ENCODE results near the gene GRID1.

The GRID1 gene

DNA sequence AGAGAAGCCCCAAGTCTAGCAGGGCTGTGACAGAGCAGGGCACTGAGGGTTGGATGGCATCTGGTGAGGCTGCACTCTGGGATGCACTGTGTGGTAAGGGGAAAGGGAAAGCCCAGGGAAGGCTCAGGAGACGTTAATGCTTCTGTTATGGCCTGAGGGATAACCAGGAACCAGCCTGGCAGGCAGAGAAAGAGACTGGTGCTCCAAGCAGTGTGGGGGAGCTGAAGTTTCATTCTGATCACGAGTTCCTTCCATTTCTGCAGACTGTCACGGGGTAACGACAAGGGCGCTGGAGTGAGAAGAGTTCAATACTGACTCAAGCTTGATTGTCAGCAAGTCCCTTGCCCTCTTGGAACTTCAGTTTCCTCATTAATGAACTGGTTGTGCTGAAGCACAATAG lies 730.9 kb downstream of the GRID1 start:
- TF ChIP-seq, protein P1, sequence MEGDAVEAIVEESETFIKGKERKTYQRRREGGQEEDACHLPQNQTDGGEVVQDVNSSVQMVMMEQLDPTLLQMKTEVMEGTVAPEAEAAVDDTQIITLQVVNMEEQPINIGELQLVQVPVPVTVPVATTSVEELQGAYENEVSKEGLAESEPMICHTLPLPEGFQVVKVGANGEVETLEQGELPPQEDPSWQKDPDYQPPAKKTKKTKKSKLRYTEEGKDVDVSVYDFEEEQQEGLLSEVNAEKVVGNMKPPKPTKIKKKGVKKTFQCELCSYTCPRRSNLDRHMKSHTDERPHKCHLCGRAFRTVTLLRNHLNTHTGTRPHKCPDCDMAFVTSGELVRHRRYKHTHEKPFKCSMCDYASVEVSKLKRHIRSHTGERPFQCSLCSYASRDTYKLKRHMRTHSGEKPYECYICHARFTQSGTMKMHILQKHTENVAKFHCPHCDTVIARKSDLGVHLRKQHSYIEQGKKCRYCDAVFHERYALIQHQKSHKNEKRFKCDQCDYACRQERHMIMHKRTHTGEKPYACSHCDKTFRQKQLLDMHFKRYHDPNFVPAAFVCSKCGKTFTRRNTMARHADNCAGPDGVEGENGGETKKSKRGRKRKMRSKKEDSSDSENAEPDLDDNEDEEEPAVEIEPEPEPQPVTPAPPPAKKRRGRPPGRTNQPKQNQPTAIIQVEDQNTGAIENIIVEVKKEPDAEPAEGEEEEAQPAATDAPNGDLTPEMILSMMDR (IDR thresholded peaks at IDR 0.05; ENCODE audit: insufficient read depth, missing control alignments) = no peak
- no peak for FAIRE-seq
- no peak for DNase-seq (ENCODE audit: insufficient read length, low spot score)

DNA sequence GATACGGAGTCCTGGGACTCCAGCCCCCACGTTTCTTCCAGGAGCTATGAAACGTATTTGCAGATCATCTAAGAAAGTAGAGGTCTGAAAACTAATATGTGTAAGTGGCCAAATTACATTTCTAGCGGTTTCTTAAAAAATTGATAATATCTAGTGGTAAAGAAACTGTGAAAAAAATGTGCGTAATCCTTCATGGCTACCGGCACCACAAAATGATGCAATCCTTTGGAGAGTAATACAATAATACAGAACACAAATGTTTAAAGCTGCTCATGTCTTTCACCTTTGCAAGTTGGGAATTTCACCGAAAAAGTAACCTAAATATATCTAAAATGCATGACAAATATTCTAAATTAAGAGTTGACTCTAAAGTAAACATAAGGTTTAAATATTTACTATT lies 742.1 kb downstream of the GRID1 start:
- FAIRE-seq (no peak), DNase-seq (ENCODE audit: insufficient read length, low spot score) (no peak)
- TF ChIP-seq, protein P1 (IDR thresholded peaks at IDR 0.05; ENCODE audit: insufficient read depth, missing control alignments) = no peak

DNA sequence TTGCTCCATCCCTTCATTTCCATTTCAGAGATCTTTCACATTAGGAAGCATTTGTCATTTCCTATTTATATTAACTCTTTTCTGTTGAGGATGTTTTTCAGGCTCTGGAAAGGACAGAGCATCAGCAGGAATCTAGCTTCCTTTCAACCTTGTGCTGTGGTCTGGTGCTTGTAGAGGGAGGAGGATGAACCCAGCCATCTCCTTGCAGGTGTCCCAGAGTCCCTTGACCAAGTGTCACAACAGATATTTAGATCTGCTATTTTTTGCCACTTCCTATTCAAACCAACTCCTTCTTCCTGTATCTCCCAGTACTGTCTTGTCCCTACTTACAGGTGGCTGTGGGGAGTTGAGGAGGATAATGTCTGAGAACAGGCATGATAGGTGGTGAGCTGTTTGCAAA lies 742.8 kb downstream of the GRID1 start:
- FAIRE-seq (no peak), DNase-seq (ENCODE audit: insufficient read length, low spot score) (no peak)
- TF ChIP-seq, protein P1 (IDR thresholded peaks at IDR 0.05; ENCODE audit: insufficient read depth, missing control alignments) = no peak

DNA sequence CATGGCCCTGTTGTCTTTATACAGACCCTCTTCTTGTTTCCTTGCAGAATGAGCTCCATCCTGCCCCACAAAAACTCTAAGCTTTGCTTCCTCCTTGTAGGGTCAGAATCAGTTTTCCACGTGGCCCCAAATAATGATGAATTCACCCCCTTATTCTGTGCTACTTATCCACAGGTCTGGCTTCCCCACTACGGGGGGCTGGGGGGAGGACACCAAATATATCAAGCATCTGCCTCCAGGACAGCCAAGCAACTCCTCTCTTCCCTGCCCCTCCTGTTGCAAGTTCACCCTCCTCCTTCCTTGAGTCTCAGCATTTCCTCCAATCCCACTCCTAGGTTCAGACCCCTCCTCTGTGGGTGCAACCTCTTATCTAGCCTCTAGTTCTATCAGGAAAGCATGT lies 743.3 kb downstream of the GRID1 start:
- no peak for FAIRE-seq
- no peak for DNase-seq (ENCODE audit: insufficient read length, low spot score)
- TF ChIP-seq, protein P1 (IDR thresholded peaks at IDR 0.05; ENCODE audit: insufficient read depth, missing control alignments) = no peak

DNA sequence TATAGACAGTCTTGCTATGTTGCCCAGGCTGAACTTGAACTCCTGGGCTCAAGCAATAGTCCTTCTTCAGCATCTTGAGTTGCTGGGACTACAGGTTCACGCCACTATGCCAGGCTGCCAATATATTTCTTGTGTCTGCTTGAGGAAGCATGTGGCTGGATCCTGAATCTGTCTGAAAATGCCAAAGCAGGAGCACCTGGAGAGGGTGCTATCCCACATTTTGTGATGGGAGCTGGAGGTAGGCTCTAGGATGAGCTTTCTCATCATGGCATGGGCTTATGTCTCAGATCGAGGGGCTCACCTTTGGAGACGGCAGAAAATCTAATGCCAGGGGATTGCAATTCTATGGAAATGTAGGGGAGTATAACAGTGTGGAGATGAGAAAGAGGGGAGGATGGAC lies 744.2 kb downstream of the GRID1 start:
- no peak for FAIRE-seq
- no peak for DNase-seq (ENCODE audit: insufficient read length, low spot score)
- TF ChIP-seq, protein P1 (IDR thresholded peaks at IDR 0.05; ENCODE audit: insufficient read depth, missing control alignments) = no peak

DNA sequence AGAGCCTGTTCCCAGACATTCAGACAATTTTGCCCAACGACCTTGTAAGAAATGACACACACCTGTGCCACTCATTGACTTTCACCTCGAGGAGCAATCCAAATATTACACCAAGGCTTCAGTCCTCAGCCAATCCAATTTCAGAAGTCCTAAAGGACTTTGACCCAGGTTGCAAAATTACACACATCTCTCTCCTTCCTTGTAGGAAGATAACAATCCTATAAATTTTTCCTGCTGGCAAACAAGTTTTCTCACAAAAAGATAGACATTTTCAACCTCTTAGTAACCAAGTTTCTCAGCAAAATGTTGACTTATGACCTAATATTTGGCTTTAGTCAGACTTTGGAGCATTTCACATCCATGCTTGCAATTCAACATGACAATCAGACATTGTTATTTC lies 745.0 kb downstream of the GRID1 start:
- FAIRE-seq (no peak), DNase-seq (ENCODE audit: insufficient read length, low spot score) (no peak)
- TF ChIP-seq, protein P1 (IDR thresholded peaks at IDR 0.05; ENCODE audit: insufficient read depth, missing control alignments) = no peak

DNA sequence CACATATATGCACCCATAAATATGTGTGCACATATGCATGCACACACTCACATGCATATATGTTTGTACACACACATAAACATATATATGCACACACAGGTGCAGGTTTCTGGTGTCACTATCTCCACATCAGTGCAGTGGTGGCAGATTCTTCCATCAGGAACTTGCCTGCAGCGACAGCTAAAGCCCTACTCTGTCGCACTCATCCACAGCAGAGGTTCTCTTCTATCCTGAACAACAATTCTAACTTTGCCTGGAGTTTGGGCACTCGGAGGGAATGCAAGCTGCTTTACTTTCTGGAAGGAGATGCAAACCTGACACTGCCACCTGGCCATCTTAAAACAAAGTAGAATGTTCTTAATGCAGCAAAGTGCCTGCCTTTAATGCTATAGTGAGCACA lies 745.8 kb downstream of the GRID1 start:
- DNase-seq (ENCODE audit: insufficient read length, low spot score) = no peak
- no peak for FAIRE-seq
- TF ChIP-seq, protein P1 (IDR thresholded peaks at IDR 0.05; ENCODE audit: insufficient read depth, missing control alignments) = no peak
